ENCODE measurements around the gene ANGPTL2.
"Not testable (repeated sequence)": the region's sequence is repeated elsewhere in the genome, so short reads cannot be mapped to it uniquely, and the experiment has no call there.

The ANGPTL2 gene

DNA sequence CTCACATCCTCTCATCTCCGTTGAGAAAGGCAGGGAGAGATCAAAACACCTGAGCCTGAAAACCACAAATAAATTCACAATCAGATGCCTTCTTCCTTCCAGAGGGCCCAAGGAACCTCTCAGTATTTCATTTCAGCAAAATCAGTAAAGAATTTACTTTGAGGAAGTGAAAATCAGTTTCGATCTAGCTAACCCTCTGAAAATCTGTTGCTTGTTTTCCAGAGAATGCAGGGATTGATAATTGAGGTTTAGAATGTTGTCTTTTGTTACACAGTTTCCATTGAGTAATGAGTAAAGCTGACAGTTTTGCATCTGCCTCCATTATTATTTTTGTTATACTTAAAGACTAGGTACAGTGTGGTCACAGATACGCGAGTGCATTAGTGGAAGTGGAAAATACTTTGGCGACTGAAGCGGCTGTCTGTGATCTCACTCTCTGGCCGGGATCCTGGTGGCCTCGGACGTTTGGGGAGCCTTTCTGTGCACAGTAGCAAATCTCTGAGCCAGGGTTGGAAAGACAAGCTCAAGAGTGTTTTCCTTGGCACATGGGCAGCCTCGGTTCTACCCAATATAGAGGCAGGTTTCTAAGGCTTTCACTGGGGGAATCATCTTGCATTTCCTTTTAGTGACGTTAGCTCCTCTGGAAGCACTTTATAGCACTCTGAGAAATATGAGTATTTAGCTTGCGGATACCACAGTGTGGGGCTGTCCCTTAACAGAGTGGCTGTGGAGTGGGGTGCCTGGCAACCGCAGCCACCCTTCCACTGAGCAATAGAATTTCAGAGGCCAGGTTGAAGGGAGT, 32.2 kb upstream of the ANGPTL2 start:
- no peak for DNase-seq

DNA sequence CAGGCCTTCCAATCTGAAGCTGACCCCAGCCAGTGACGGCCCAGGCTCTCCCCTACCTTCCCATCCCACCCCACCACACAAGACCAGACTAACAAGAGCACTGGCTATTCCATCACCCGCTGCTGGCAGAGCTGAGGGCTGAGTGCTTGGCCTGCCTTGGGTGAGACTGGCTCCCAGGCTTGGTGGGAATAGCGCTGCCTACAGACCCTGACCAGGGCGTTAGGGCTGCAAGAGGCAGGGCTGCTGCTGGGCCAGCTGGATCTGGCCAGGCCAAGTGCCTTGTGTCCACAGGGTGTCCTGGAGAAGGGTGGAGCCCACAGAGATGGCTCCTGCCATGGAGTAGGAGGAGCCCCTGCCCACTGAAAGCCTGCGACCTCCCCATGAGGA, 31.6 kb upstream of the ANGPTL2 start:
- DNase-seq, result no peak

DNA sequence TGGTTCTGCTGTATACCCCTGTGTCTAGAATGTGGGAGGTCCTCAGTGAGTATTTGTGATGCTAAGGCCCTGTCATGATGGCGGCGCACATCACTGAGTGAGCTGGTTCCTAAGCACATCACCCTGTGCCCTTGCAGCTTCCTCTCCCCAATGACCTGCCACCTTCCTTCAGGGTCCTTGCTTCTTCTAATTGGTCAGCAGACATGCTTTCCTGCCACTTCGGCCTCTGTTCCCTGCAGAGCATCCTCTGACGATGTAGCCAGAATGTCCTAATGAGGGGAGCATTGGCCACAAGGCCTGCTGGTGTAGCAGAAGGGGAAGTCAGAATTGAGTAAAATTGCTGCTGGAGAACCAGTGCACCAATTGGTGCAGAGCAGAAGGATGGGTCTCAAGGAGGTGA, 31.1 kb upstream of the ANGPTL2 start:
- no peak for DNase-seq

DNA sequence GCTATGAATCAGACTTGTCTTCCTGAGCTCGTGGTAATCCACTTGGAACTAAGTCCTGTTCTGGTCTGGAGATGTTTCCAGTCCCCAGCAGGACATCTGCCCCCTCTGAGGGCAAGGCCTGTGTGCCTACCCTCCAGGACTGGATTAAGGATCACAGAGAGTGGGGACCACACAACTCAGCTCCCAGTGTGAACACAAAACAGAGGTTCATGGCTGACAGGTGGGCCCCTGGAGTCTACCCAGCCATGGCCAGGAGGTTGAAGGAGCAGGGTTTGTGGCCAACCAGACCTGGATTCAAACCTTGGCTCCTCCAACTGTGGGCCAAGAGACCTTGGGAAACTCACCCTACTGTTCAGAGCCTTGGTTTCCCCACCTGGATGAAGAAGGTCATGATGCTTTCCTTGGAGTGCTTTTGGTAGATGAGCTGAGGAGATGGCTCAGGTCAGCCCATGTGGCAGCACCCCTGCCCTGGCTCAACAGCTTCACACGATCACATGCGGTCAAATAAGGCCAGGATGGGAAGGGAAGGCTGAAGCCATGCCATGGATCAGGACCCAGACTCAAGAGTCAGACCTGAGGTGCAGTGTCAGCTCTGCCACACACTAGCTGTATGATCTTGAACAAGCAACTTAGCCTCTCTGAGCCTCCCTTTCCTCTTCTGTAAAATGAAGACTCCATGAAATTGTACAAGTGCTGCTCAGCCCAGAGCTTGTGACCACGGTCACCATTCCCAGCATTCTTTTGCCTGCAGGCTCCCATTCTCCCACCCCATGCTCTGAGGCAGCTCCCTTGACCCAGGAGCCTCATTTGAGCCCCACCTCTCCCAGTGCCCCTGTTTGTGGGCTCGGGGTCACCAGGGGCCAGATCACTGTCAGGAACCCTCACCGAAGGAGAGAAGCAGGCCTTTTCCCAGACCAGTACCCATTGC, 27.3 kb upstream of the ANGPTL2 start:
- no peak for DNase-seq

DNA sequence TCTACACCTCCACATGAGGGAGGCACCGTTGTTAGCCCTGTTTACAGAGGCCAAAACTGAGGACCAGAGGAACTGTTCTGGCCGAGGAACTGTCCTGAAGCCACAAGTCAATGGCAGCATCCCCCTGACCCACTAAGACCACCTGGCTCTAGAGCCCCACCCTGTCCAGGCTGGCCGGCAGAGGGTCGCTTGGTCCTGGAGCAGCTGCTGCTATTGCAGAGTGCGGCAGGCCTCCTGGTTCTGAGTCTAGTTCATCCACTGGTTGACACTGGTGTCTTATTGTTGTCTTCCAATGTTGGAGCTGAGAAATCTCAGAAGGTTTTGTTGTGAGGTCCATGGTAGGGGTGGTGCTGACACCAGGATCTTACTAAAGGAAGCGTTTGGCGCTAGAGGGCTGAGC, 26.6 kb upstream of the ANGPTL2 start:
- no peak for DNase-seq

DNA sequence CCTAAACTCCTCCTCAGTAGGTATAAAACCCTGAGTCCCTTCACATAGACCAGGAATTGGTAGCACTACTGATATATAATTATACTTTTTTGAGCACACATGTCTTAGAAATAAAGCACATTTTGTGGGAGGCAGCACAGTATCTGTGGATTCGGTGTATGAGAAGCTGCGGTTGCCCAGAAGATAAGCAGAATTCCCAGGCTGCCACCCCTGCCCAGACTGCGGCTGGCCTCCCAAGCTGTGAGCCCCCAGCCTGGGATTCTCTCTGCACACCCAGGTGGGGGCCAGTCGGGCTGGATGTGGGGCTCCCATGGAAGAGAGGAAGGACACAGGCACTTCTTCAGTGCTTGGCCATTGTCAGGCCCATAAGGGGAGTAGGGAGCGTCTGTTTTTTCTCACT, 25.6 kb upstream of the ANGPTL2 start:
- no peak for DNase-seq

DNA sequence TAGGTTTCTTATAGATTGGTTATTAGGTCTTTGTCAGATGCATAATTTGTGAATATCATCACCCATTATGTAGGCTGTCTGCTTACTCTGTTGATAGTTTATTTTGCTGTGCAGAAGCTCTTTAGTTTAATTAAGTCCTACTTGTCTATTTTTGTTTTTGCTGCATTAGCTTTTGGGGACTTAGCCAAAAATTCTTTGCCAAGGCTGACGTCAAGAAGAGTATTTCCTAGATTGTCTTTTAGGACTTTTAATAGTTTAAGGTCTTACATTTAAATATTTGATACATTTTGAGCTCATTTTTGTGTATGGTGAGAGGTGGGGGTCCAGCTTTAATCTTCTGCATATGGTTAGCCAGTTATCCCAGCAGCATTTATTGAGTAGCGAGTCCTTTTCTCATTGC, 24.8 kb upstream of the ANGPTL2 start:
- DNase-seq, result no peak

DNA sequence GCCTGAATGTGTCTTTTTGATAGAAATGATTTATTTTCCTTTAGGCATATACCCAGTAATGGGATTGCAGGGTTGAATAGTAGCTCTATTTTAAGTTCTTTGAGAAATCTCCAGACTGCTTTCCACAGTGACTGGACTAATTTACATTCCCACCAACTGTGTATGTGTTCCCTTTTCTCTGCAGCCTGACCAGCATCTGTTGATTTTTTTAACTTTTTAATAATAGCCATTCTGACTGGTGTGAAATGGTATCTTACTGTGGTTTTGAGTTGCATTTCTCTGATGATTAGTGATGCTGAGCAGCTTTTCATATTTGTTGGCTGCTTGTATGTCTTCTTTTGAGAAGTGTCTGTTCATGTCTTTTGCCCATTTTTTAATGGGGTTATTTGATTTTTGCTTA, 24.4 kb upstream of the ANGPTL2 start:
- DNase-seq, result not testable (repeated sequence)

DNA sequence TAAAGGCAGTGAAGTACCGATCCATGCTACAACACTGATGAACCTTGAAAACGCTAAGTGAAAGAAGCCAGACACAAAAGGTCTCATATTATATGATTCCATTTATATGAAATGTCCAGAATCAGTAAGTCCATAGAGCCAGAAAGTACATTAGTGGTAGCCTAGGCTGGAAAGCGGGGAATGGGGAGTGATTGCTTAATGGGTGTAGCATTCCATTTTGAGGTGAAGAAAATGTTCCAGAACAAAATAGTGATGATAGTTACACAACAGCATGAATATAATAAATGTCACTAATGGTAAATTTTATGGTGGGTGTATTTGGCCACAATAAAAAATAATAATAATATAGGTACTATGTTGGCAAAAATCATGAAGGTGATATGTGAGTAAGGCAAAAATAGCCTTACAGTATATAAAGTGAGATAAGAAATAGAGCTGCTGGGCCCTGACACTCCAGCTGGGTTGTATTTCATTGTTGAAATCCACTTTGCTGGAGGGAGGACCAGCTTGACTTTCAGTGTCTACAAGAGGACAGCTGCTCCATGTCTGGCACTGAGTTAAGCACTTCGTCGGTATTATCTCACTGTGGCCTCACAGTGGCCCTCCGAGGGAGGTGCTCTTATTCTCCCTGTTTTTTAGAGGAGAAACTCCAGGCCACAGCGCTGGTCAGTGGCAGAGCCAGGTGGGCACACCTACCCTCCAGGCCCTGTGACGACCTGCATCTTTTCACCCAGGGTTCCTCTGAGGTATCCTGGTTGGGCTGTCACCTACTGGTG, 22.4 kb upstream of the ANGPTL2 start:
- no peak for DNase-seq

DNA sequence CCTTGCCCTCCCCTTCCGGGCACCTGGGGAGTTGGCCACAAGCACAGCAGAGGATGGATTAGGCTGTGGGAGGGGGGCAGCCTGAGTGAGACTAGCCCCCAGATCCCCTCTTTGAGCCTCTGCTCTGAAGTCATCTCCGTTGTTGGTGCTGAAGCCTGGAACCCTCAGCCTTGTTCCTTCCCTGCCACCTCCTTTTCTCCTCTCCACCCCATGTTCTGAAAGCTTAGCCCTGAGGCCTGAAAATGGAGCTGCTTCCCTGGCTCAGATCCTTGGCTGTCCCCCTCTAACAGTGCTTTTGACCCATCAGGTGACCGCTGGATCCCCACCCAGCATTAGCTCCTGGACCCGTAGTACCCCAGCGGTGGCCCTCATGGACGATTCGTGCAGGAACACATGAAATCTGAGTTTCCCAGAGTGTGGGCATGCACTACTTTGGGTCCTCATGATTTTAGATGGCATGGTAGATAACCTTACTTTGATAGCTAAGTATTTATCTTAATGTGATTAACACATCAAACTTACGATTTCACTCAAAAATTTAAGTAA, 21.6 kb upstream of the ANGPTL2 start:
- no peak for DNase-seq

DNA sequence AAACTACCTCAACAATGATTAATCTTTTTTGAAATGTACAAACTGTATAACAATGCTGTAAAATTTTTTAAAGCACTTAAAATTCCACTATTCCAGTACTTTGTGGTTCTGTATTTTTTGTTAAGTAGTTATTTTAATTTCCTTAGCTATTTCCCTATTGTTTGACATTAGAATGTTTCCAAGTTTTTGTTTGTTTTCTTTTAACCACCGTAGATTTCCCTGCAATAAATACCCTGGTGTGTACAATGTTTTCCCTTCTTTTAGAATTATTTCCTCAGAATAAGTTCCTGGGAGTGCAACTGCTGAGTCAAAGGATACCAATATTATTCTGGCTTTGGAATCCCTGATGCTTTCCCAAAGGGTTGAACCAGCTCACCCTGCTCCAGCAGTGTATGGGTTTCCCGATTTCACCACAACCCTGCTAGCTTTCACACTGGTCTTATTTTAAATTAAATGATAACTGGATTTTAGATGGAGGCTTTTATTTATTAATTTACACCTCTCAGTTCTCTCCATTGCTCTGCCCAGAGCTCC, 20.6 kb upstream of the ANGPTL2 start:
- DNase-seq, result no peak

DNA sequence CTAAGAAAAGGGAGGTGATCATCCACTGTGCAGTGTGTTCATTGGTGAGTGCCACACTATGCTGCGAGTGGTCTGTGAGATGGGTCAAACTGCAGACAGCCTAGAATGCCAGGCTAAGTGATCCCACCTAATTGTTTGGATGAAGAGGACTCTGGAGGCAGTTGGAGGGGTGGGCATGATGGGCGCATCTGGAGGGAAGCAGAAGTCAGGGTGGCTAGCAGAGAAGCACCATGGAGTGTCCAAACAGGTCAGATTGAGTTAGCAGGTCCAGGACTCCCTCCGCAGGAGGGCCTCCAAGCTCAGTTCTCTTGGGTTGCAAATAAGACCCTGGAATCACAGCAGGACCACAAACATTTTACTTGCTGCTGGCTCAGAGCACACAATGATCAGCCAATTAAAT, 19.9 kb upstream of the ANGPTL2 start:
- no peak for DNase-seq

DNA sequence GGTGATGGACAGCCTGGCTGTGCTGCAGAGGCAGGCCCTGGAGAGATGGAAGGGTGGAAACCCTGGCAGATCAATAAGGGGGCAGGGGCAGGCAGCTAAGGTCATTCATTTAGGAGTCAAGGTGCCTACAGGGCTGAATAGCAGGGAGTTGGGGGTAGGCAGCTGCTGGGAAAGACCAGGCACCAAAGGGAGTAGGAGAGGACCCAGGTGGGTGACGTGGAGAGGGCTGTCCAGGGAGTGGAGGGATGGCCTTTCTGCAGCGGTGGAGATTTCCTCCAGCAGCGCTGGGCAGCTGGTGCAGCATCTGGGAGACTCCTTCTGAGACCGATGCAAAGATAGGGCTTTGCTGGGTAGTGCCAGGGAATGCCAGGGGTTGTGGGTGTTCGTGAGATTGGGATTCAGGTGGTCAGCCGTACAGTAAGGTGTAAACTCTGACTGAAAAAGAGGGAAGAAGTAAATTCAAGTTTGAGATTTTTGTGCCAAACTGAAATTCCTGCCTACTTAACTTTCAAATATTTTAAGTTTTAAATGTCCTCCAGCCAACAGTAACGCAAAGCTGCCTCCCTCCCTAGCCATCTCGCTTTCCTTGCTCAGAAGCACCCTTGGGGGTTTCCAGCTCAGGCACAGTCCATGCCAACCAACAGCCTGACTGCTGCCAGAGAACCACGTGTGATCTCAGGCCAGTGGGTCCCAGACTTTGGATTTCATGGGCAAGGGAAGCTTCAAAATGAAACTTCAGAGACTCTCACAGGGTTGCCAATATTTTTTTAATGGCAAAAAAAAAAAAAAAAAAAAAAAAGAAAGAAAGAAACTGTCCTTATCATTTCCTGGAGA, 18.6 kb upstream of the ANGPTL2 start:
- DNase-seq, result no peak

DNA sequence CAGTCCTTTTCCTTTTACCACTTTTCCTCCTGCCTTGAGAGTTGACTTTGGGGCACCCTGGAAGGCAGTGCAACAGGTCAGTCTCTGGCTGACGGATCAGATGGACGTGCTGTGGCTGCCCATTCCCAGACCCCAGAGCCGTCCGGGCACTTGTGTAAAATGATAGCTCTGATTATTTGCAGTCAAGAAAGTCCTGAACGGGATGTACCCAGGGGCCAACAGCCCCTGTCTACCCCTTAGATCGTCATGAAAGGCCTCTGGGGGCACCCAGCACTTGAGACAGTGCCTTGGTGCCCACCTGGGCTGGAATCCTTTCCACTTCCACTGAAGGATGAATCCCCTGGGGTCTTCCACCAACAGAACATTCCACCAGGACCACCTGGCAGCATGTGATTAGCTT, 17.7 kb upstream of the ANGPTL2 start:
- DNase-seq, result no peak

DNA sequence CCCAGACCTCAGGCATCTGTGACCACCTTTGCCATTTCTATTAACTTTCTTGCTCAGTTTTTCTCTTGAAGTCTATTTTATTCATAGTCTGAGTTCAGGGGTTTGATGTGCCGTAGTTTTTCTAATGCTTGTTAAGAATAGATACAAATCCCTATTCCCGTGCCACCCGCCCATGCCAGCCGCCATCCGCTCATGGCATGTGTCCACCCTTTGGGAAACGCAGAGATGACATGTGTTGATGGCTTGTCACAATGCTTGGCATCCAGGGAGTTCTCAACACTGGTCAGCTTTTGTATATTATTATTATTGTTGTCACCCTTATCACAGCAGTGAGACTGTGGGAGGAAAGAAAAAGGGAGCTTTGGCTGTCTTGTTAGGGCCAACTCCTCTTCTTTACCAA, 17.3 kb upstream of the ANGPTL2 start:
- DNase-seq, result no peak

DNA sequence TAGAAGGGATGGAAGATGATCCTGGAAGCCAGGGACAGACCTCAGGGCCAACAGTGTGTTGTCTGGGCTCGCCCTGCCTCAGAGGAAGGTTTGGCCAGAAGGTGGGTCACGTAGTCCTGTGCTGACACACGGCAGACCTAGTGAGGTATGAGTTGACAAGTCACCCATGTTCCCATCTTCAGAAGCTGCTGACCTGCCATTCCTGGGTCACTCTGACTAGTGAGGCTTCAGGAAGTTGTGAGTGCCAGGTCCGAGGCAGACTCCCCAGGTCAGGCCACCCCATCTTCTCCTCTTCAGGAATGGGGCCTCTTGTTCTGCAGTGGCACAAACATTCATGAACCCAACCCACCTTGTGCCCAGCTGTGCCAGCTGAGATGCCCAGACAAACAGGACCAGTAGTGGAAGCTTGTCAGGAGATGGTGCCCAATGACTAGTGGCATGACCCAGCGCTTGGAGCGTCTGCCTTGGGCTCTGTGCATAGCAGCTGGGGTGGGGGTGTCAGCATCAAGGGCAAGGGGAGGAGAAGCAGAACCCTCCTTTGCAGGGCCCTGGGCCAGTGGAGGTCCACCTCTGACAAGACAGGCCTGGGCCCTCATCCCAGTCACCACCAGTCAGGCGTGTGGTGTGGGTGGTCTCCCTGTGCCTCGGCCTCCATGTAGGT, 16.8 kb upstream of the ANGPTL2 start:
- no peak for DNase-seq

DNA sequence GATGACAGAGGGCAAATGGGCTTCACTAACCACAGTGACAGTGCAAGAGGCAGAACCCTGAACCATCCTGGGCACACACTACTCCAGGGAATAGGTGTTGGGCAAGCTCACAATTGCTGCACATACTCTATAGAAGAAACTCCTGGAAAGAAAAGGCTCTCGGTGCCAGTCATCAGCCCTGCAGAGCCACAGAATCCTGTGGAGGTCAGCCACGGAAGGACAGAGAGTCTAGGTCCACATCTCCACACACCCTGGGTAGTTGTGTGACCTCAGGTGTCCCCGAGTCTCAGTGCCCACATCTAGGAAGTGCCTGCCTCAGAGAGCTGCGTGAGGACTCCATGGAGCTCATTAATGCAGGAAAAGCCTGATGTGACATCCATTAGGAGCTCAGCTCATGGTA, 16.0 kb upstream of the ANGPTL2 start:
- no peak for DNase-seq

DNA sequence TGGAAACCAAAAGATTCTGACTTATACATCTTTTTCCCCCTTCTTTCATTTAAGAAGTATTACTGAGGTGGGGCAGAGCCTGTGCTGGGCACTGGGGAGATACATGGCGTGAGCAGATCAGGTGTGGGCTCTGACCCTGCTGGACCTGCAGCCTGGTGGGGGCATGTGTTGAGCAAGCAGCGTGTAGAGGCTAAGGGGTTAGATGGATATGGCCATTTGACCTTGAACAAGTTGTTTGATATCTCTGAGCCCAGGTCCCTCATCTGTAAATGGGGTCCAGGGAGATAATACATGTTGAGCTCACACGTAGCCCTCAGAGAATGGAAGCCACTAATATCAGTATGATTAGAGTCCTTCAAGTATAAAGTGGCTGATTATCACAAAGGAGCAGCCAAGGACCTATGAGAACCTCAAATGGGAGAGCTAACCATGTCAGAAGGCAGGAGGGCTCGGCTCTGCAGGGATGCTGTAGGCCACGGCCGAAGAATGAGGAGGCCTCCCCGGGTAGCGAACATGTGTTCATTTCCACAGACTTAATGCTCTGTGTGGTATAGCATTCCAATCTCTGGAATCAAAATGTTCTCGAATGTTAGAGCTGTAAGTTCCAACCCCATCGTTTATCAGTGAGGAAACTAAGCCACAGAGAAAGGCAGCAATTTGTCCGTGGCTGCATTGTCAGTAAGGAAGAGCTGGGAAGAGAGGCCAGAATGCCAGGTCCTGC, 15.4 kb upstream of the ANGPTL2 start:
- no peak for DNase-seq

DNA sequence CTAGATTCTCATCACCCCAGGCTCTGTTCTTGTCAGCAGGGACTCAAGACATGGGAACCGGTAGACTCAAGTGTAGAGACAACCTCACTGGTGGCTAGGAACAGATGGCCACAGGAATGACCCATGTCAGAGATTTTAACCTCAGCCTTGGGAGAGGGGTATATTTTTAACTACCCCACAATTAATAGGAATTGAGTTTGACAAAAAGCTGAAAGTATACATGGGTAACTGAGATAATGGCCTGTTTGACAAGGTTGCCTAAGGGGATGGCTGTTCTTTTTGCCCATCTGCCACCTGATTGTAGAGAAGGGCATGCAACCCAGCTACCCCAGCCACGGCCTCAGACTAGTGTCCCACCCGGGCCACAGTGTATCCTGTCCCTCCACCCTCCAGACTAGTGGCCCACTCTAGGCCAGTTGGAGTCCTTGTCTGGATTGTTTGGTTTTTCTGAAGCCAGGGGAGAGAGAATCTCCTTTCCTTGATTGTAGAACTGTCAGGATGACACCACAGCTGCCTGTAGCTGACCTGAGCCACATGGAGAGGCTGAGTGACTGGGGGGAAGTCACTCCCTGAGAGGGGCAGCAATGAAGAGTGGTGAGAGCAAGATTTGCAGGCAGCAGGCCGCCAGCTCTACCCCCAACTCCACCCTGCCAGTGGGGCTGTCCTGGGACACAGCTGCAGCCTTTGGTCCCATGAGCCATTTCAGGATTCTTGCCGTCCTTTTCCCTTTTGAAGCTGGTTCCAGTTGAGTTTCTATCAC, 14.6 kb upstream of the ANGPTL2 start:
- no peak for DNase-seq
